ENCODE measurements around the gene PDE6H.

PDE6H gene

DNA sequence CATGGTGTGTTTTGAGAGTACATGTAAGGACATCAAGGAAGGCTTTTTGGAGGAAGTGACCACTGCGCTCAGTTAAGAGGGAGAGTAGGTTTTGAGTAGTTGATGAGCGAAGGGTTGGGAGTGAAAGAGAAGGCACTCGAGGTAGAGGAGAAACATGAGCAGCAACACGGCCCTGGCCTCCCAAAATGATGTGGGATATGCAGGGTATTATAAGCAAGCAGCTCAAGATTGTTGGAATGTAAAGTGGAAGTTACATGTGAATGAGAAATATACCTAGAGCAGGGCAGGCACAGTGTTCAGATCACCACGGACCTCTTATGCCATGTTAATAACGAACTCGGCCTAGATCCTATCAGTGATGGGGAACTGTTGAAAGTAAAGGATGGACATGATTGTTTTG lies 9.3 kb upstream of the PDE6H start (continued):
- TF ChIP-seq, protein P1, sequence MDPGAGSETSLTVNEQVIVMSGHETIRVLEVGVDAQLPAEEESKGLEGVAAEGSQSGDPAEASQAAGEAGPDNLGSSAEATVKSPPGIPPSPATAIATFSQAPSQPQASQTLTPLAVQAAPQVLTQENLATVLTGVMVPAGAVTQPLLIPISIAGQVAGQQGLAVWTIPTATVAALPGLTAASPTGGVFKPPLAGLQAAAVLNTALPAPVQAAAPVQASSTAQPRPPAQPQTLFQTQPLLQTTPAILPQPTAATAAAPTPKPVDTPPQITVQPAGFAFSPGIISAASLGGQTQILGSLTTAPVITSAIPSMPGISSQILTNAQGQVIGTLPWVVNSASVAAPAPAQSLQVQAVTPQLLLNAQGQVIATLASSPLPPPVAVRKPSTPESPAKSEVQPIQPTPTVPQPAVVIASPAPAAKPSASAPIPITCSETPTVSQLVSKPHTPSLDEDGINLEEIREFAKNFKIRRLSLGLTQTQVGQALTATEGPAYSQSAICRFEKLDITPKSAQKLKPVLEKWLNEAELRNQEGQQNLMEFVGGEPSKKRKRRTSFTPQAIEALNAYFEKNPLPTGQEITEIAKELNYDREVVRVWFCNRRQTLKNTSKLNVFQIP (CRISPR knock-in tag; IDR thresholded peaks at IDR 0.05; ENCODE audit: borderline replicate concordance, low read depth), result no peak

DNA sequence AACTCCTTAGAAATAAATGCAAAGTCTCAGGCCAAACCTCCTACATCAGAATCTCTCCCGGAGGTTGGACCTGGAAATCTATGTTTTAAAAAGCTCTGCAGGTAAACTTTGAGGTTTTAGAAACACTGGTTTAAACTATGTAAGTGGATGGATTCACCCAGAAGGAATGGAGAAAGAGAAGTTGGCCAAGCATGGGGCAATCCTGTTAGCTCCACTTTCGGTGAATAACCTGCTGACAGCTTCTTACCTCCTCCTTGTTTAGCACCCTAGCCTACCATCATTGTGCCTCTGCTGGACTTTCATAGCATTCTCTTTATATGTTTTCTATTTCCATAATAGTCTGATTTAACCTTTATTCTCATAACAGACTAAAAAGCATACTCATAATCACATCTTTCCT lies 8.4 kb upstream of the PDE6H start:
- TF ChIP-seq TOX (CRISPR knock-in tag; IDR thresholded peaks at IDR 0.05; ENCODE audit: borderline replicate concordance) (no peak), ZNF70 (CRISPR knock-in tag; IDR thresholded peaks at IDR 0.05) (no peak), ZFP3 (CRISPR knock-in tag; IDR thresholded peaks at IDR 0.05) (no peak), ISL1 (CRISPR knock-in tag; IDR thresholded peaks at IDR 0.05) (no peak), RARB (CRISPR knock-in tag; IDR thresholded peaks at IDR 0.05) (no peak), CSDC2 (CRISPR knock-in tag; IDR thresholded peaks at IDR 0.05) (no peak), BACH2 (CRISPR knock-in tag; IDR thresholded peaks at IDR 0.05; ENCODE audit: borderline replicate concordance) (no peak), GLIS3 (CRISPR knock-in tag; IDR thresholded peaks at IDR 0.05) (no peak), ZFP30 (CRISPR knock-in tag; IDR thresholded peaks at IDR 0.05) (no peak), ARNTL (CRISPR knock-in tag; IDR thresholded peaks at IDR 0.05; ENCODE audit: borderline replicate concordance, low read depth) (no peak), SNAI2 (CRISPR knock-in tag; IDR thresholded peaks at IDR 0.05) (no peak), ZNF8 (CRISPR knock-in tag; IDR thresholded peaks at IDR 0.05) (no peak), ZC3H10 (CRISPR knock-in tag; IDR thresholded peaks at IDR 0.05) (no peak)
- TF ChIP-seq, protein P2, sequence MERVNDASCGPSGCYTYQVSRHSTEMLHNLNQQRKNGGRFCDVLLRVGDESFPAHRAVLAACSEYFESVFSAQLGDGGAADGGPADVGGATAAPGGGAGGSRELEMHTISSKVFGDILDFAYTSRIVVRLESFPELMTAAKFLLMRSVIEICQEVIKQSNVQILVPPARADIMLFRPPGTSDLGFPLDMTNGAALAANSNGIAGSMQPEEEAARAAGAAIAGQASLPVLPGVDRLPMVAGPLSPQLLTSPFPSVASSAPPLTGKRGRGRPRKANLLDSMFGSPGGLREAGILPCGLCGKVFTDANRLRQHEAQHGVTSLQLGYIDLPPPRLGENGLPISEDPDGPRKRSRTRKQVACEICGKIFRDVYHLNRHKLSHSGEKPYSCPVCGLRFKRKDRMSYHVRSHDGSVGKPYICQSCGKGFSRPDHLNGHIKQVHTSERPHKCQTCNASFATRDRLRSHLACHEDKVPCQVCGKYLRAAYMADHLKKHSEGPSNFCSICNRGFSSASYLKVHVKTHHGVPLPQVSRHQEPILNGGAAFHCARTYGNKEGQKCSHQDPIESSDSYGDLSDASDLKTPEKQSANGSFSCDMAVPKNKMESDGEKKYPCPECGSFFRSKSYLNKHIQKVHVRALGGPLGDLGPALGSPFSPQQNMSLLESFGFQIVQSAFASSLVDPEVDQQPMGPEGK (CRISPR knock-in tag; IDR thresholded peaks at IDR 0.05; ENCODE audit: borderline replicate concordance), result no peak
- TF ChIP-seq, protein P3, sequence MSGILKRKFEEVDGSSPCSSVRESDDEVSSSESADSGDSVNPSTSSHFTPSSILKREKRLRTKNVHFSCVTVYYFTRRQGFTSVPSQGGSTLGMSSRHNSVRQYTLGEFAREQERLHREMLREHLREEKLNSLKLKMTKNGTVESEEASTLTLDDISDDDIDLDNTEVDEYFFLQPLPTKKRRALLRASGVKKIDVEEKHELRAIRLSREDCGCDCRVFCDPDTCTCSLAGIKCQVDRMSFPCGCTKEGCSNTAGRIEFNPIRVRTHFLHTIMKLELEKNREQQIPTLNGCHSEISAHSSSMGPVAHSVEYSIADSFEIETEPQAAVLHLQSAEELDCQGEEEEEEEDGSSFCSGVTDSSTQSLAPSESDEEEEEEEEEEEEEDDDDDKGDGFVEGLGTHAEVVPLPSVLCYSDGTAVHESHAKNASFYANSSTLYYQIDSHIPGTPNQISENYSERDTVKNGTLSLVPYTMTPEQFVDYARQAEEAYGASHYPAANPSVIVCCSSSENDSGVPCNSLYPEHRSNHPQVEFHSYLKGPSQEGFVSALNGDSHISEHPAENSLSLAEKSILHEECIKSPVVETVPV (CRISPR knock-in tag; IDR thresholded peaks at IDR 0.05), result no peak
- TF ChIP-seq, protein P4, sequence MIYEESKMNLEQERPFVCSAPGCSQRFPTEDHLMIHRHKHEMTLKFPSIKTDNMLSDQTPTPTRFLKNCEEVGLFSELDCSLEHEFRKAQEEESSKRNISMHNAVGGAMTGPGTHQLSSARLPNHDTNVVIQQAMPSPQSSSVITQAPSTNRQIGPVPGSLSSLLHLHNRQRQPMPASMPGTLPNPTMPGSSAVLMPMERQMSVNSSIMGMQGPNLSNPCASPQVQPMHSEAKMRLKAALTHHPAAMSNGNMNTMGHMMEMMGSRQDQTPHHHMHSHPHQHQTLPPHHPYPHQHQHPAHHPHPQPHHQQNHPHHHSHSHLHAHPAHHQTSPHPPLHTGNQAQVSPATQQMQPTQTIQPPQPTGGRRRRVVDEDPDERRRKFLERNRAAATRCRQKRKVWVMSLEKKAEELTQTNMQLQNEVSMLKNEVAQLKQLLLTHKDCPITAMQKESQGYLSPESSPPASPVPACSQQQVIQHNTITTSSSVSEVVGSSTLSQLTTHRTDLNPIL (CRISPR knock-in tag; IDR thresholded peaks at IDR 0.05; ENCODE audit: low read depth), result no peak
- no peak for ATAC-seq

DNA sequence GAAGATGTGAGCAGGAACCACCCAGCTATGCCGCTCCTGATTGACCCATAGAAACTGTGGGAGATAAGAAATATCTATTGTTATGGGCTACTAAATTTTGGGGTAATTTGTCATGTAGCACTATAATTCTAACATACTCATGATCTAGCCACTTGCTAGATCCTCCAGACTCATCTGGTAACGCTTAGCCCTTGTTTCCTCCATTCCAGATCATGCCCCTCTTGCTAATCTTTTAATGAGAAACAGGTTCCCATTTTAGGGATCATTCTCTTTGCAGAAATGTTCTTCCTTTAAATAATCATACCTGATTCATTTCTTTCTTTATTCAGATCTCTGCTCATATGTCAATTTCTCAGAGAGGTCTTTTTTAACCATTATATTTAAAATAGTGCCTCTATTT lies 7.6 kb upstream of the PDE6H start:
- no peak for TF ChIP-seq BACH2 (CRISPR knock-in tag; IDR thresholded peaks at IDR 0.05; ENCODE audit: borderline replicate concordance)
- TF ChIP-seq, protein P4 (CRISPR knock-in tag; IDR thresholded peaks at IDR 0.05; ENCODE audit: low read depth), result no peak
- TF ChIP-seq, protein P5, sequence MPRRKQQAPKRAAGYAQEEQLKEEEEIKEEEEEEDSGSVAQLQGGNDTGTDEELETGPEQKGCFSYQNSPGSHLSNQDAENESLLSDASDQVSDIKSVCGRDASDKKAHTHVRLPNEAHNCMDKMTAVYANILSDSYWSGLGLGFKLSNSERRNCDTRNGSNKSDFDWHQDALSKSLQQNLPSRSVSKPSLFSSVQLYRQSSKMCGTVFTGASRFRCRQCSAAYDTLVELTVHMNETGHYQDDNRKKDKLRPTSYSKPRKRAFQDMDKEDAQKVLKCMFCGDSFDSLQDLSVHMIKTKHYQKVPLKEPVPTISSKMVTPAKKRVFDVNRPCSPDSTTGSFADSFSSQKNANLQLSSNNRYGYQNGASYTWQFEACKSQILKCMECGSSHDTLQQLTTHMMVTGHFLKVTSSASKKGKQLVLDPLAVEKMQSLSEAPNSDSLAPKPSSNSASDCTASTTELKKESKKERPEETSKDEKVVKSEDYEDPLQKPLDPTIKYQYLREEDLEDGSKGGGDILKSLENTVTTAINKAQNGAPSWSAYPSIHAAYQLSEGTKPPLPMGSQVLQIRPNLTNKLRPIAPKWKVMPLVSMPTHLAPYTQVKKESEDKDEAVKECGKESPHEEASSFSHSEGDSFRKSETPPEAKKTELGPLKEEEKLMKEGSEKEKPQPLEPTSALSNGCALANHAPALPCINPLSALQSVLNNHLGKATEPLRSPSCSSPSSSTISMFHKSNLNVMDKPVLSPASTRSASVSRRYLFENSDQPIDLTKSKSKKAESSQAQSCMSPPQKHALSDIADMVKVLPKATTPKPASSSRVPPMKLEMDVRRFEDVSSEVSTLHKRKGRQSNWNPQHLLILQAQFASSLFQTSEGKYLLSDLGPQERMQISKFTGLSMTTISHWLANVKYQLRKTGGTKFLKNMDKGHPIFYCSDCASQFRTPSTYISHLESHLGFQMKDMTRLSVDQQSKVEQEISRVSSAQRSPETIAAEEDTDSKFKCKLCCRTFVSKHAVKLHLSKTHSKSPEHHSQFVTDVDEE (CRISPR knock-in tag; IDR thresholded peaks at IDR 0.05), result no peak
- no peak for TF ChIP-seq TCF4 (CRISPR knock-in tag; IDR thresholded peaks at IDR 0.05; ENCODE audit: borderline replicate concordance)
- TF ChIP-seq ARNTL (CRISPR knock-in tag; IDR thresholded peaks at IDR 0.05; ENCODE audit: borderline replicate concordance, low read depth), result no peak
- no peak for TF ChIP-seq ZNF8 (CRISPR knock-in tag; IDR thresholded peaks at IDR 0.05)
- TF ChIP-seq, protein P2 (CRISPR knock-in tag; IDR thresholded peaks at IDR 0.05; ENCODE audit: borderline replicate concordance), result no peak
- TF ChIP-seq PPARA (CRISPR knock-in tag; IDR thresholded peaks at IDR 0.05; ENCODE audit: borderline replicate concordance), result no peak
- TF ChIP-seq, protein P3 (CRISPR knock-in tag; IDR thresholded peaks at IDR 0.05), result no peak
- no peak for TF ChIP-seq ZNF70 (CRISPR knock-in tag; IDR thresholded peaks at IDR 0.05)
- no peak for TF ChIP-seq ZFP3 (CRISPR knock-in tag; IDR thresholded peaks at IDR 0.05)
- TF ChIP-seq SNAI2 (CRISPR knock-in tag; IDR thresholded peaks at IDR 0.05), result no peak
- no peak for TF ChIP-seq RARB (CRISPR knock-in tag; IDR thresholded peaks at IDR 0.05)
- no peak for ATAC-seq
